Glutamatergic neuron (in vitro differentiated cells): ENCODE measurements around the gene HOXA9. TPM values are rescaled to one million over a fixed set of nuclear protein-coding genes. Genes with fewer than 3 reads are reported as not detected.

Source experiments
- DNase-seq: peaks from one replicate; pipeline ENCODE4 v3.0.0; 2022
- H3K27ac Mint-ChIP-seq: one replicate; pipeline ENCODE4 v1.8.0; 2020; ENCODE audit warnings: mild to moderate bottlenecking, mixed read lengths, inconsistent platforms; ENCODE audit not compliant: unreplicated experiment
- H3K27me3 Mint-ChIP-seq: one replicate; pipeline ENCODE4 v1.8.0; 2020; ENCODE audit warnings: mild to moderate bottlenecking, moderate library complexity, mixed read lengths, inconsistent platforms; ENCODE audit not compliant: unreplicated experiment
- H3K36me3 Mint-ChIP-seq: one replicate; pipeline ENCODE4 v1.8.0; 2020; ENCODE audit warnings: mild to moderate bottlenecking, mixed read lengths, inconsistent platforms; ENCODE audit not compliant: unreplicated experiment
- H3K4me1 Mint-ChIP-seq: one replicate; pipeline ENCODE4 v1.8.0; 2020; ENCODE audit warnings: mild to moderate bottlenecking, low read depth, mixed read lengths, inconsistent platforms; ENCODE audit not compliant: unreplicated experiment
- H3K4me3 Mint-ChIP-seq: one replicate; pipeline ENCODE4 v1.8.0; 2020; ENCODE audit warnings: mild to moderate bottlenecking, mixed read lengths, inconsistent platforms; ENCODE audit not compliant: unreplicated experiment
- H3K9me3 Mint-ChIP-seq: one replicate; pipeline ENCODE4 v1.8.0; 2020; ENCODE audit warnings: mild to moderate bottlenecking, moderate library complexity, mixed read lengths, inconsistent platforms; ENCODE audit not compliant: unreplicated experiment
- microRNA-seq: library from miRNA; unstranded; fragments of <30 nt; microRNA quantifications from one replicate; pipeline ENCODE4, GENCODE V29; 2020; ENCODE audit not compliant: unreplicated experiment
- total RNA-seq: library from RNA; stranded (reverse); fragmentation: NEBNext Ultra II Directional; extraction: Animal tissue kit (Norgen Biotek cat#: 25700); gene quantifications from one replicate; pipeline ENCODE4 v1.2.1, GENCODE V29; 2021; ENCODE audit not compliant: unreplicated experiment
- TF ChIP-seq, protein P1 (sequence below): fragments of 200-600 bp; sonication (generic); IDR thresholded peaks from one replicate; pipeline ENCODE4 v1.5.0; 2021; ENCODE audit not compliant: partially characterized antibody, unreplicated experiment

The HOXA9 gene
- total RNA-seq, 1 donor from 2014 or later = not detected

DNA sequence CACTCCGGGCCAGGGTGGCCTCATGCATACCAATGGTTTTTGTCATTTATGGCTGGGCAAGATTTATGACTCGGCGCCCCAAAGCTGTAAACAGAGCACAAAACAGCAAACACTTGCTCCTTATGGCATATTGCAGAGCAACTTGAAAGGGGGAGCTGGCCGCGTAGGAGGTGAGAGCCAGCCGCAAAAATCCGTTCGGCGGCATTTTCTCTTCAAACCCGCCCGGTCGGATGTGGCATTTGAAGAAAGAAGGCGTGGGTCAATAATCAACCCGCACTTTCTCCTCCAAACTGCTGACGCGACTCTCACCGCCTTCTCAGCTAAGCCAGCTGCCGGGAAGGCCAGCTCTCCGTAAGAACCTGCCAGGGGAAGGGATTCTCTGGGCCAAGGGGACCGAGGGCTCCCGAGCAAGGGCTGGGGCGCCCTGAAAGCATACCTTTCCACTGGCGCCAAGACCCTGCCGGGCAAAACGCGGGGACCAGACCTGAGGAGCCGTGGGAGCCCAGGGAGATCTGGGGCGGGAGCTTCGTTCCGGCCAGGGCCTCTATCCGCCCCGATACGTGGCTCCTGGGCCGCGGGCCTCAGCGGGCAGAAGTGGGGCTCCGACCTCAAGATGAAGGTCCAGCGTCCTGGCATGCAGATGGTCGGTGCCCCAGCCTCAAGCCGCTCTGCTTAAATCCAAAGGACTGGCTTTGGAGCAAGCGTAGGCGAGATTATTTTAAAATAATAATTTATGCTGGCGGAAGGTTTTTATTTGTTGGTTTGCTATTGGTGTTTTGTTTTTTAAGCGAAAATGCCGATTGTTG lies 49.9 kb downstream of the HOXA9 start:
- DNase-seq = no peak
- Mint-ChIP-seq H3K4me3 (no peak overlapping the region), H3K4me1 (peaks cover 3% of the 10 kb centered on the region), H3K27me3 (peaks cover 51% of the 10 kb centered on the region), H3K36me3 (no peaks in the 10 kb centered on the region), H3K9me3 (peaks cover 9% of the 10 kb centered on the region), H3K27ac (no peak overlapping the region)
- TF ChIP-seq, protein P1, sequence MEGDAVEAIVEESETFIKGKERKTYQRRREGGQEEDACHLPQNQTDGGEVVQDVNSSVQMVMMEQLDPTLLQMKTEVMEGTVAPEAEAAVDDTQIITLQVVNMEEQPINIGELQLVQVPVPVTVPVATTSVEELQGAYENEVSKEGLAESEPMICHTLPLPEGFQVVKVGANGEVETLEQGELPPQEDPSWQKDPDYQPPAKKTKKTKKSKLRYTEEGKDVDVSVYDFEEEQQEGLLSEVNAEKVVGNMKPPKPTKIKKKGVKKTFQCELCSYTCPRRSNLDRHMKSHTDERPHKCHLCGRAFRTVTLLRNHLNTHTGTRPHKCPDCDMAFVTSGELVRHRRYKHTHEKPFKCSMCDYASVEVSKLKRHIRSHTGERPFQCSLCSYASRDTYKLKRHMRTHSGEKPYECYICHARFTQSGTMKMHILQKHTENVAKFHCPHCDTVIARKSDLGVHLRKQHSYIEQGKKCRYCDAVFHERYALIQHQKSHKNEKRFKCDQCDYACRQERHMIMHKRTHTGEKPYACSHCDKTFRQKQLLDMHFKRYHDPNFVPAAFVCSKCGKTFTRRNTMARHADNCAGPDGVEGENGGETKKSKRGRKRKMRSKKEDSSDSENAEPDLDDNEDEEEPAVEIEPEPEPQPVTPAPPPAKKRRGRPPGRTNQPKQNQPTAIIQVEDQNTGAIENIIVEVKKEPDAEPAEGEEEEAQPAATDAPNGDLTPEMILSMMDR = no peak

DNA sequence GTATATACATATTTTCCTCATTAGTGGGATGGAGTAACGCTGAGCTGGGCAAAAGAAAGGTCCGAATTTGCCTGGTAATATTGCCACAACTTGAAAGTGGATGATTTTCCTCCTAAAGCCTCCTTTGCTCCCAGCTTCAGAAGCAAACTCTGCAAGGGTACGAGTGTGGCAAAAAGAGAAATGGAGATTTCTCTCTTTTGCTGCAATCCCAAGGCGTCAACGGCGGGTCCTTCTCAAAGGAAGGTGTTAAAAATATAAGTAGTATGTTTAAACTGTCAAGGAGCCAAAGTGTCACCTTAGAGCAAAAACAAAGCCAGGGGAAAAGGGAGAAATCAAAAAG lies 50.5 kb downstream of the HOXA9 start:
- peaks cover 53% of the 10 kb centered on the region for H3K27me3 Mint-ChIP-seq
- H3K4me1 Mint-ChIP-seq = peaks cover 3% of the 10 kb centered on the region
- H3K27ac Mint-ChIP-seq = no peak overlapping the region
- no peaks in the 10 kb centered on the region for H3K36me3 Mint-ChIP-seq
- no peak overlapping the region for H3K4me3 Mint-ChIP-seq
- TF ChIP-seq, protein P1 = no peak
- no peak for DNase-seq
- peaks cover 9% of the 10 kb centered on the region for H3K9me3 Mint-ChIP-seq

DNA sequence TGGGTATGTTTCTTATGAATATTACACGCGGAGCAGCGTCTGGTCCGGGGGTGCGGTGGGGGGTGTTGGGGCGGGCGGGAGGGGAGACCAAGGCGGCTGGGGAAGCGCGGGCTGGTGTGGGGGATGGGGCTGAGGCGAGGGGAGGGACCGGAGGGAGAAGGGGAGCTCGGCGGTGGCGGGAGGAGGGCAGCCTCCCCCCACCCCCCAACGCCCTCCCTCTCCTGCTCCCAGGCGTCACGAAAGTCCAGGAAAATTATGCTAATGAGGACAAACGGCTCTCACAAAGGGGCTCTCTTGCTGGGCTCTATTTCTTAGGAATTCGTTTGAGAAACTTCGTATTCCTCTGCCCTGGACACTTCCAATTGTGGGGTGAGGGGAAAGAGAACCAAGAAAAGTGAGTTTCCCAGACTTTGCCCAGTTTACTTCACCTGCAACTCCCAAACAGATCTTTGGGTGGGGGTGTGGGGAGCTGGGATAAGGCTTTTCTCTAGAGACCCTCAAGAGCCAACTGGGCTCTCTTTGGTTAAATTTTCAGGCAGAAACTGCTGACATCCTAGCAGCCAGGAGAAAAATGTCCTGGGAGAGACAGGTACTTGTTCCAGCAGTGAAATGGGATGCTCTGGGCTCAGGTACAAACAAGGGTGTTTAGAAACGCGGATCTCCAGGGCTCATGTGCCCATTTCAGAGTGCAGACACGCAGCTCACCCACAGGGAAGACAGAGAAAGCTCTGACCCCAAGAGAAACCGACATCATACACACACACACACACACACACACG lies 51.2 kb downstream of the HOXA9 start:
- peak overlapping the region; percentile 20 for H3K4me3 Mint-ChIP-seq
- DNase-seq = no peak
- H3K9me3 Mint-ChIP-seq = peaks cover 9% of the 10 kb centered on the region
- H3K36me3 Mint-ChIP-seq = no peaks in the 10 kb centered on the region
- H3K27me3 Mint-ChIP-seq = peaks cover 55% of the 10 kb centered on the region
- peaks cover 3% of the 10 kb centered on the region for H3K4me1 Mint-ChIP-seq
- no peak overlapping the region for H3K27ac Mint-ChIP-seq
- TF ChIP-seq, protein P1 = no peak

DNA sequence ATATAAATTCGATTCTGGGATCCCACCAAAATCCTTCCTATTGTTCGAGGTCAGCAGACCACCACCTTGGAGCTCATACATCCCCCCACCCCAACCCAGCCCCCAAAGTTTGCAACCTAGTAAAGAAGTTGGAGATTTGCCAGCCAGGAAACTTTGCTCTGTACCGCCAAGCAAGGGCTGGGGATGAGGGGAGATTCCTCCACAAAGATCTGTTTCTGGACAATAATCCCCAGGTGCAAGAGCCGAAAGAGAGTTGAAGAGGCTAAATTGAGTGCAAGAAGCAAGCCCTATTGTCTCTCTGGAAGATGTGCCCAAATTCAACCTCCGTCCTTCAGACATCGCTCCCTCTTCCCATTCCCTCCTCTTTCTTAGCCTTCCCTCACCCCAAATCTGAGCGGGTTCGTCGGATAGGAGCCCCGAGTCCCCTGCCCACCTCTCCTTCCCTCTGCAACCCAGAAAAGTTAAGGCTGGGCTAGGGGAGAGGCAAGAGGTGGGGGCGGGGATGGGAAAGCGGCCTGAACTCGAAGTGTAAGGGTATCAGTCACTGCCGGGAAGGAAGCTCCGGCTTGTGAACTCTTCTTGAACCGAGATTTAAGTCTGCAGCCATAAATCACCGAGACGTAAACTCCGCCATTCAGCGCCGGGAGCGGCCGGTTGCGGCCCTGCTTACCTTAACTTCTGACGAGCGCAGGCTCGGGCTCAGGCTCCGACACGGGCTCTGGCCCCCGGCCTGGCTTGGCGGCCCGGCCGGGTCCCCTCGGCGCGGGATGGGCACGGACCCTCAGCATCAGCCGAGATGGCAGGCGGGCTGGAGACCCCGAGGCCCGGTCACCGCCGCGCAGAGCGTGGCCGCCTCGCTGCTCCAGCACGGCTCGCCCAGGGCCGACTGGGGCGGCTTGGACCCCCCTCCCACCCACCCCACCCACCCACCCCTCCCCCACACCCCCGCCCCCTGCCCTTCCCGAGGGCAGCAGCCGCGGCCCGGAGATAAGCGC lies 52.1 kb downstream of the HOXA9 start:
- DNase-seq = peak; percentile 44
- H3K27me3 Mint-ChIP-seq = peaks cover 53% of the 10 kb centered on the region
- peaks cover 4% of the 10 kb centered on the region for H3K4me1 Mint-ChIP-seq
- peaks cover 9% of the 10 kb centered on the region for H3K9me3 Mint-ChIP-seq
- H3K4me3 Mint-ChIP-seq = no peak overlapping the region
- no peaks in the 10 kb centered on the region for H3K36me3 Mint-ChIP-seq
- no peak overlapping the region for H3K27ac Mint-ChIP-seq
- TF ChIP-seq, protein P1 = no peak

Small RNA genes lying within 50 kb of the gene (microRNA-seq; reads per million reads assigned to microRNA genes)
- 3.0 reads per million, percentile 22 among the genes with 10 or more reads in this experiment for gene MIR196B

Other genes with a start within 250 kb of the HOXA9 start
- gene HOXA1, start 69.5 kb downstream of the HOXA9 start, total RNA-seq = not detected
- not detected for gene HOXA2, start 62.9 kb downstream of the HOXA9 start, total RNA-seq
- gene HOXA4, start 34.8 kb downstream of the HOXA9 start, total RNA-seq = not detected
- not detected for gene HOXA5, start 21.9 kb downstream of the HOXA9 start, total RNA-seq
- not detected for gene HOXA6, start 17.8 kb downstream of the HOXA9 start, total RNA-seq
- gene HOXA3, start 13.0 kb downstream of the HOXA9 start, total RNA-seq = not detected
- not detected for gene HOXA7, start 8.9 kb downstream of the HOXA9 start, total RNA-seq
- gene HOXA10, start 8.8 kb upstream of the HOXA9 start, total RNA-seq = not detected
- not detected for gene HOXA11, start 19.7 kb upstream of the HOXA9 start, total RNA-seq
- not detected for gene HOXA13, start 34.6 kb upstream of the HOXA9 start, total RNA-seq
- gene EVX1, start 77.3 kb upstream of the HOXA9 start, total RNA-seq = 7.1 TPM